ENCODE results near the gene DGCR8.

- TF ChIP-seq POLR2A (IDR thresholded peaks at IDR 0.05) (no peak), EP300 (IDR thresholded peaks at IDR 0.05) (no peak)
- TF ChIP-seq, protein P1, sequence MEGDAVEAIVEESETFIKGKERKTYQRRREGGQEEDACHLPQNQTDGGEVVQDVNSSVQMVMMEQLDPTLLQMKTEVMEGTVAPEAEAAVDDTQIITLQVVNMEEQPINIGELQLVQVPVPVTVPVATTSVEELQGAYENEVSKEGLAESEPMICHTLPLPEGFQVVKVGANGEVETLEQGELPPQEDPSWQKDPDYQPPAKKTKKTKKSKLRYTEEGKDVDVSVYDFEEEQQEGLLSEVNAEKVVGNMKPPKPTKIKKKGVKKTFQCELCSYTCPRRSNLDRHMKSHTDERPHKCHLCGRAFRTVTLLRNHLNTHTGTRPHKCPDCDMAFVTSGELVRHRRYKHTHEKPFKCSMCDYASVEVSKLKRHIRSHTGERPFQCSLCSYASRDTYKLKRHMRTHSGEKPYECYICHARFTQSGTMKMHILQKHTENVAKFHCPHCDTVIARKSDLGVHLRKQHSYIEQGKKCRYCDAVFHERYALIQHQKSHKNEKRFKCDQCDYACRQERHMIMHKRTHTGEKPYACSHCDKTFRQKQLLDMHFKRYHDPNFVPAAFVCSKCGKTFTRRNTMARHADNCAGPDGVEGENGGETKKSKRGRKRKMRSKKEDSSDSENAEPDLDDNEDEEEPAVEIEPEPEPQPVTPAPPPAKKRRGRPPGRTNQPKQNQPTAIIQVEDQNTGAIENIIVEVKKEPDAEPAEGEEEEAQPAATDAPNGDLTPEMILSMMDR (IDR thresholded peaks at IDR 0.05) = no peak
Observed at GRCh38 chr22:20064545-20065262, 15.3 kb upstream of the DGCR8 start.
